Measurements from ENCODE around the gene SCN8A.

Gene SCN8A

DNA sequence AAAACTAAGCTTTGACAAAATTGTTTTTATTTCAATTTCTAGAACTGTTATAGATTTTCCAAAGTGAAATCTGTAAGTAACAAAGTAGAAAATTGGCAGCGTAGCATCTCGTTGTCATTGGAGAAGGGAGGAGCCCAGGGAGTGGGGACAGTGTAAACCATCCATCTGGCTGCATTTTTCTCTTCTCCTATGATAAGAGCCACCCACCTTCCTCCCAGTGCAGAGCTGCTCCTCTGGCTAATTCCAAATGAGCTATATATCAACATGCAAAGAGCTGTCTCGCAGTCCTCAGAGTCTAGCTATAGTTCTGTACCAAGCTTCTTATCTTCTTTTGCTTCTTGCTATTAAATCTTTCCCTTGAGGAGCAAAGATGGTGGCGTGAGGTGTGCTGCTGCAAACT, 56.6 kb downstream of the SCN8A start:
- H3K4me3 Mint-ChIP-seq, result no peak overlapping the region
- H3K27ac Mint-ChIP-seq, result no peak overlapping the region
- TF ChIP-seq, protein P1, sequence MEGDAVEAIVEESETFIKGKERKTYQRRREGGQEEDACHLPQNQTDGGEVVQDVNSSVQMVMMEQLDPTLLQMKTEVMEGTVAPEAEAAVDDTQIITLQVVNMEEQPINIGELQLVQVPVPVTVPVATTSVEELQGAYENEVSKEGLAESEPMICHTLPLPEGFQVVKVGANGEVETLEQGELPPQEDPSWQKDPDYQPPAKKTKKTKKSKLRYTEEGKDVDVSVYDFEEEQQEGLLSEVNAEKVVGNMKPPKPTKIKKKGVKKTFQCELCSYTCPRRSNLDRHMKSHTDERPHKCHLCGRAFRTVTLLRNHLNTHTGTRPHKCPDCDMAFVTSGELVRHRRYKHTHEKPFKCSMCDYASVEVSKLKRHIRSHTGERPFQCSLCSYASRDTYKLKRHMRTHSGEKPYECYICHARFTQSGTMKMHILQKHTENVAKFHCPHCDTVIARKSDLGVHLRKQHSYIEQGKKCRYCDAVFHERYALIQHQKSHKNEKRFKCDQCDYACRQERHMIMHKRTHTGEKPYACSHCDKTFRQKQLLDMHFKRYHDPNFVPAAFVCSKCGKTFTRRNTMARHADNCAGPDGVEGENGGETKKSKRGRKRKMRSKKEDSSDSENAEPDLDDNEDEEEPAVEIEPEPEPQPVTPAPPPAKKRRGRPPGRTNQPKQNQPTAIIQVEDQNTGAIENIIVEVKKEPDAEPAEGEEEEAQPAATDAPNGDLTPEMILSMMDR (IDR thresholded peaks at IDR 0.05; ENCODE audit: unreplicated experiment in 3 of 3), result no peak
- no peaks in the 10 kb centered on the region for H3K4me1 Mint-ChIP-seq
- peaks cover 9% of the 10 kb centered on the region for H3K36me3 Mint-ChIP-seq (ENCODE audit: low read depth)
- H3K9me3 Mint-ChIP-seq, result peaks cover 15% of the 10 kb centered on the region
- no peaks in the 10 kb centered on the region for H3K27me3 Mint-ChIP-seq (ENCODE audit: low read depth)

DNA sequence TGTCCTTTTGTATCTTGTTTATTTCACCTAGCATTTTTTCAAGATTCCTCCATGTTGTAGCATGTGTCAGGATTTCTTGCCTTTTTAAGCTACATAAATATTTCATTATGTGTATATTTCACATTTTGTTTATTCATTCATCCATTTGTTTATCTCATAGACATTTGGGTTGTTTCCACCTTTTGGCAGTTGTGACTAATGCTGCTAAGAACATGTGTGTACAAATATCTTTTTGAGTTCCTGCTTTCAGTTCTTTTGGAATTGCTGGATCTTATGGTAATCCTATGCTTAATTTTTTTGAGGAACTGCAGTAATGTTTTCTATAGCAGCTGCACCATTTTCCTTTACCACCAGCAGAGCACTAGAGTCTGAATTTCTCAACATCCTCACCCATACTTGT, 62.4 kb downstream of the SCN8A start:
- no peak overlapping the region for H3K27ac Mint-ChIP-seq
- TF ChIP-seq, protein P1 (IDR thresholded peaks at IDR 0.05; ENCODE audit: unreplicated experiment in 3 of 3), result no peak
- peaks cover 8% of the 10 kb centered on the region for H3K27me3 Mint-ChIP-seq (ENCODE audit: low read depth)
- peaks cover 22% of the 10 kb centered on the region for H3K9me3 Mint-ChIP-seq
- H3K36me3 Mint-ChIP-seq (ENCODE audit: low read depth), result peaks cover 5% of the 10 kb centered on the region
- H3K4me1 Mint-ChIP-seq, result no peaks in the 10 kb centered on the region
- no peak overlapping the region for H3K4me3 Mint-ChIP-seq

DNA sequence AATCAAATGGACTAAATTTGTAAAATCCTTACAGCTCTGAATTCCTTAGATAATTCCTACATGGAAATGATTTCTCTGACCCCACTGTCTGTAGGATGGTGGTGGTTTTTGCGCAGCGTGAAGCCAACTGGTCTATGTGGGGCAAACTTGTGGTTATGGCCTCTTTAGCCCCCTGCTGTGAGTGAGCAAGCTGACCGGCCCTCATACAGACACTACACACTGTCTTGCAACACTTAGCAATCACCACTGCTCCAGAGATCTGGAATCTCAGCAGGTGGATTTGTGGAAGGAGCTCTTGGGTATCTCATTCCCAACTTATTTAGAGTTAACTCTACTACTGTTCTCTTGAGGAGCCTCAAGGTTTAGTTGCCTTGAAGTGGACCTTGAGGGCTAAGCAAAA, 70.2 kb downstream of the SCN8A start:
- H3K27me3 Mint-ChIP-seq (ENCODE audit: low read depth), result peaks cover 18% of the 10 kb centered on the region
- no peak overlapping the region for H3K4me3 Mint-ChIP-seq
- H3K27ac Mint-ChIP-seq, result no peak overlapping the region
- TF ChIP-seq, protein P1 (IDR thresholded peaks at IDR 0.05; ENCODE audit: unreplicated experiment in 3 of 3), result no peak
- H3K36me3 Mint-ChIP-seq (ENCODE audit: low read depth), result peaks cover 4% of the 10 kb centered on the region
- H3K4me1 Mint-ChIP-seq, result no peaks in the 10 kb centered on the region
- H3K9me3 Mint-ChIP-seq, result peaks cover 10% of the 10 kb centered on the region

DNA sequence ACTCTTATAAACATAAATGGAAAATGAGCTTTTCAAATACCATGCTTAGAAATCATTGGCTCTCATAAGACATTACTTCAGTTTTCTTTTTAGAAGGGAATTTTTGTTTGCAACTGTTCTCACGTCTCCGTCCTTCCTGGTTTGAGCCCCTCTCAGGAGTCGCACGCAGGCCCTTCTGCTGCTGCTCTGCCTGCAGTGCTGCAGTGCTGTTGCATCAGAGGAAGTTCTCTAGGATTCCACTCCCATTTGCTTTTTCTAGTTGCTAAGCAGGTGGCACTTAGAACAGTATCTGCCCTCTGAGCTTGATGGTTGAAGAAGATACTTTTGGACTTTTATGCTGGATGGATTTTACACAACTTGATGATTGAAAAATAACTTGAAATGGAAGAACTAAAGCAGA, 70.8 kb downstream of the SCN8A start:
- Mint-ChIP-seq H3K27ac (no peak overlapping the region), H3K9me3 (peaks cover 4% of the 10 kb centered on the region), H3K4me1 (no peaks in the 10 kb centered on the region), H3K36me3 (ENCODE audit: low read depth) (peaks cover 4% of the 10 kb centered on the region), H3K27me3 (ENCODE audit: low read depth) (peaks cover 18% of the 10 kb centered on the region), H3K4me3 (no peak overlapping the region)
- TF ChIP-seq, protein P1 (IDR thresholded peaks at IDR 0.05; ENCODE audit: unreplicated experiment in 3 of 3), result no peak

DNA sequence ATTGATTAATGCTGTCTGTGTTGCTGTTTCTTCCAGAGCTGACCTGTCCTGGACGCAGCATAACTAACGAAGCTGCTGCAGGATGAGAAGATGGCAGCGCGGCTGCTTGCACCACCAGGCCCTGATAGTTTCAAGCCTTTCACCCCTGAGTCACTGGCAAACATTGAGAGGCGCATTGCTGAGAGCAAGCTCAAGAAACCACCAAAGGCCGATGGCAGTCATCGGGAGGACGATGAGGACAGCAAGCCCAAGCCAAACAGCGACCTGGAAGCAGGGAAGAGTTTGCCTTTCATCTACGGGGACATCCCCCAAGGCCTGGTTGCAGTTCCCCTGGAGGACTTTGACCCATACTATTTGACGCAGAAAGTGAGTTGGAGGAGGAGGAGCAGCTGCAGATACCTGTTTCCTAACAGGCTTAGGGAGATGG, 71.7 kb downstream of the SCN8A start:
- peaks cover 4% of the 10 kb centered on the region for H3K36me3 Mint-ChIP-seq (ENCODE audit: low read depth)
- peaks cover 4% of the 10 kb centered on the region for H3K9me3 Mint-ChIP-seq
- H3K27me3 Mint-ChIP-seq (ENCODE audit: low read depth), result peaks cover 18% of the 10 kb centered on the region
- H3K27ac Mint-ChIP-seq, result no peak overlapping the region
- TF ChIP-seq, protein P1 (IDR thresholded peaks at IDR 0.05; ENCODE audit: unreplicated experiment in 3 of 3), result no peak
- H3K4me3 Mint-ChIP-seq, result no peak overlapping the region
- no peaks in the 10 kb centered on the region for H3K4me1 Mint-ChIP-seq

DNA sequence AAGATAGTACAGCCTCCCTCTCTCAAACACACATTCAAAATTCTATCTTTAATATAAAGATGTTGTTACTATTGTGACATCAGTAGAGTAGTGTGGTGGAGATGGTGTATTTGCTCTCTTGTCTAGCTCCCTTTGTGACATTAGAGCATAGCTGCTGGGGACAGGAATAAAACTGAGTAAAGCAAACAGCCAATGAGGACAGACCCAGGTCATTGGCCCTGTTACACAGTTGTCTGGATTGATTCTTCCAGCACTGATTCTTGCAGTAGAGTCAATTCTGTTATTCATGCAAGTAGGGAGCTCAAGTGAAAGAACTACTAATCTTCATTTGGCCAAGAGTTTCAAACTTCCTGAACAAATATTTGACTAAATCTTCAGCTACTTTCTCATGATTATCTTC, 72.4 kb downstream of the SCN8A start:
- Mint-ChIP-seq H3K27me3 (ENCODE audit: low read depth) (peaks cover 18% of the 10 kb centered on the region), H3K4me3 (no peak overlapping the region), H3K4me1 (no peaks in the 10 kb centered on the region), H3K27ac (no peak overlapping the region), H3K9me3 (no peaks in the 10 kb centered on the region), H3K36me3 (ENCODE audit: low read depth) (peaks cover 4% of the 10 kb centered on the region)
- TF ChIP-seq, protein P1 (IDR thresholded peaks at IDR 0.05; ENCODE audit: unreplicated experiment in 3 of 3), result no peak
